ENCODE results near the gene PSENEN. TPM values are rescaled to one million over a fixed set of nuclear protein-coding genes. Genes with fewer than 3 reads are reported as not detected.

PSENEN gene
- total and polyA plus RNA-seq, 2 donors from 2014 or later = 84.0 to 185 TPM

DNA sequence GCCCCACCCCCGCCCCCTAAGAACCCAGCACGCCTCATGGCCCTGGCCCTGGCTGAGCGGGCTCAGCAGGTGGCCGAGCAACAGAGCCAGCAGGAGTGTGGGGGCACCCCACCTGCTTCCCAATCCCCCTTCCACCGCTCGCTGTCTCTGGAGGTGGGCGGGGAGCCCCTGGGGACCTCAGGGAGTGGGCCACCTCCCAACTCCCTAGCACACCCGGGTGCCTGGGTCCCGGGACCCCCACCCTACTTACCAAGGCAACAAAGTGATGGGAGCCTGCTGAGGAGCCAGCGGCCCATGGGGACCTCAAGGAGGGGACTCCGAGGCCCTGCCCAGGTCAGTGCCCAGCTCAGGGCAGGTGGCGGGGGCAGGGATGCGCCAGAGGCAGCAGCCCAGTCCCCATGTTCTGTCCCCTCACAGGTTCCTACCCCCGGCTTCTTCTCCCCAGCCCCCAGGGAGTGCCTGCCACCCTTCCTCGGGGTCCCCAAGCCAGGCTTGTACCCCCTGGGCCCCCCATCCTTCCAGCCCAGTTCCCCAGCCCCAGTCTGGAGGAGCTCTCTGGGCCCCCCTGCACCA is 41.9 kb downstream of the PSENEN start:
- FAIRE-seq (no peak), DNase-seq (no peak)
- Histone ChIP-seq H3K4me1 (ENCODE audit: control insufficient read depth in 2 of 3, insufficient read depth in 2 of 3, low read depth in 1 of 3, low read length in 3 of 3) (no peaks in the 10 kb centered on the region), H3K9me3 (ENCODE audit: control insufficient read depth in 2 of 3, insufficient read depth in 1 of 3, low read length in 3 of 3) (no peaks in the 10 kb centered on the region), H3K27me3 (ENCODE audit: control insufficient read depth, insufficient read depth, low read length) (no peaks in the 10 kb centered on the region), H3K4me3 (ENCODE audit: low read length in 3 of 3) (no peak overlapping the region), H3K9ac (ENCODE audit: low read length in 3 of 3) (no peak overlapping the region), H3K36me3 (ENCODE audit: control insufficient read depth in 2 of 3, insufficient read depth in 3 of 3, low read length in 3 of 3) (no peaks in the 10 kb centered on the region), H3K27ac (ENCODE audit: low read depth in 2 of 2, low read length in 2 of 2) (no peak overlapping the region)
- intact Hi-C loops (cut with DNase I) = no loop called here
- TF ChIP-seq, protein P1, sequence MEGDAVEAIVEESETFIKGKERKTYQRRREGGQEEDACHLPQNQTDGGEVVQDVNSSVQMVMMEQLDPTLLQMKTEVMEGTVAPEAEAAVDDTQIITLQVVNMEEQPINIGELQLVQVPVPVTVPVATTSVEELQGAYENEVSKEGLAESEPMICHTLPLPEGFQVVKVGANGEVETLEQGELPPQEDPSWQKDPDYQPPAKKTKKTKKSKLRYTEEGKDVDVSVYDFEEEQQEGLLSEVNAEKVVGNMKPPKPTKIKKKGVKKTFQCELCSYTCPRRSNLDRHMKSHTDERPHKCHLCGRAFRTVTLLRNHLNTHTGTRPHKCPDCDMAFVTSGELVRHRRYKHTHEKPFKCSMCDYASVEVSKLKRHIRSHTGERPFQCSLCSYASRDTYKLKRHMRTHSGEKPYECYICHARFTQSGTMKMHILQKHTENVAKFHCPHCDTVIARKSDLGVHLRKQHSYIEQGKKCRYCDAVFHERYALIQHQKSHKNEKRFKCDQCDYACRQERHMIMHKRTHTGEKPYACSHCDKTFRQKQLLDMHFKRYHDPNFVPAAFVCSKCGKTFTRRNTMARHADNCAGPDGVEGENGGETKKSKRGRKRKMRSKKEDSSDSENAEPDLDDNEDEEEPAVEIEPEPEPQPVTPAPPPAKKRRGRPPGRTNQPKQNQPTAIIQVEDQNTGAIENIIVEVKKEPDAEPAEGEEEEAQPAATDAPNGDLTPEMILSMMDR (IDR thresholded peaks at IDR 0.05; ENCODE audit: borderline replicate concordance, extremely low read depth, insufficient read depth) = no peak

DNA sequence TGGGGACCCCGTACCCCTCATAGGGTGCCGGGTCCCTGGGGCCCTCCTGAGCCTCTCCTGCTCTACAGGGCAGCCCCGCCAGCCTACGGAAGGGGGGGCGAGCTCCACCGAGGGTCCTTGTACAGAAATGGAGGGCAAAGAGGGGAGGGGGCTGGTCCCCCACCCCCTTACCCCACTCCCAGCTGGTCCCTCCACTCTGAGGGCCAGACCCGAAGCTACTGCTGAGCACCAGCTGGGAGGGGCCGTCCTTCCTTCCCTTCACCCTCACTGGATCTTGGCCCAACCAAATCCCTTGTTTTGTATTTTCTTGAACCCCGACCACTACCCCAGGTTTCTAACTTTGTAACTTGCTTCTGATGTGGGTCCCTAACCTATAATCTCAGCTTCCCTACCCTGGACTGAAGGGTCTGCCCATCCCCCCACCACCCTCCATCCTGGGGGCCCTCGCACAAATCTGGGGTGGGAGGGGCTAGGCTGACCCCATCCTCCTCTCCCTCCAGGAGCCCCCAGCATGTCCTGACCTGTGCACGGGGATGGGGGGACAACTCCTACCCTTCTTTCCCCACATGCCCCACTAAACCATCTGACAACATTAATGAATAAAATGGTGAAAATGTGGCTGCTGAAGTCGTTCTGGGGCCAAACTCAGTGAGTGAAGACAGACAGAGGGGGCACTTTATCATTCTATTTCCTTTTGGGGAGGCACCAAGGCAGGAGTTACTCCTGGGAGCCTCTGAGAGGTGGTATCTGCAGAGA is 42.9 kb downstream of the PSENEN start:
- FAIRE-seq = no peak
- intact Hi-C loops (cut with DNase I) = no loop called here
- TF ChIP-seq, protein P1 (IDR thresholded peaks at IDR 0.05; ENCODE audit: borderline replicate concordance, extremely low read depth, insufficient read depth) = no peak

DNA sequence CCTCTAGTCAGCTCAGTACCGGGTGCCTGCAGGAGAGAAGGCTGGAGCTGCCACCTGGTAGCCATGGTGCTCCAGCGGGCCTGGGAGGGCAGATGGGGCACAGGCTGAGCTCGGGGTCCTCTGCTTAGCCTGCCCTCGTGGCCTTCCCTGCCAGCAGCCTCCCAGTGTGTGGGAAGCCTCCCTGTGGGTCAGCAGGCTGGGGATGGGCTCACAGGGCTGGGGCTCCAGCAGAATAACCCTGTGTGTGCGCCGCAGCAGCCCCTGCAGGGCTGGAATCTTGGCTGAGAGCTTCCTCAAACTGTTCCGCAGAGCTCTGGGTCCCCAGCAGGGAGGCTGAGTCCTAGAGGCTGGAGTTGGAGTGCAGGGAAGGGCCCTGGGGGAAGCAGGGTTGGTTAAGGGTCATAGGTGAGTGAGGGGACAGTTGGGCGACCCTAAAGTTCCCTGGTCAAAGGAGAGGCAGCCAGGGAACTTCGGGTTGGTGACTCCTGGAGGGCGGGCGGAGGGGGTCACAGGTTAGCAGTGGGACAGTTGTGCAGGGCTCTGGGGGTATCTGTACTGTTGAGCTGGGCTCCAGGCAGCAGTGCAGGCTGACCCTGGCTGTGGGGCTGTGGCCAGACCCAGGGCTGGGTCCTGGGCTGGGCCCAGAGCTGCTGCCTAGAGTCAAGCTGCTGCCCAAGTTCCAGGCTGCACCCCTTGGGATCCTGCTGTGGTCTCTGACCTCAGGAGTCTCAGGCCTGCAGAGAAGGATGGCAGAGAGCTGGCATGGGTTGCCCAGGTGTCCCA is 43.9 kb downstream of the PSENEN start:
- TF ChIP-seq, protein P1 (IDR thresholded peaks at IDR 0.05; ENCODE audit: borderline replicate concordance, extremely low read depth, insufficient read depth) = no peak
- no peak overlapping the region for H3K4me3 ChIP-seq (ENCODE audit: low read length in 3 of 3)
- no peak overlapping the region for H3K27ac ChIP-seq (ENCODE audit: low read depth in 2 of 2, low read length in 2 of 2)
- FAIRE-seq (no peak), DNase-seq (no peak)
- no peaks in the 10 kb centered on the region for H3K9me3 ChIP-seq (ENCODE audit: control insufficient read depth in 2 of 3, insufficient read depth in 1 of 3, low read length in 3 of 3)
- H3K36me3 ChIP-seq (ENCODE audit: control insufficient read depth in 2 of 3, insufficient read depth in 3 of 3, low read length in 3 of 3) = no peaks in the 10 kb centered on the region
- H3K27me3 ChIP-seq (ENCODE audit: control insufficient read depth, insufficient read depth, low read length) = no peaks in the 10 kb centered on the region
- H3K4me1 ChIP-seq (ENCODE audit: control insufficient read depth in 2 of 3, insufficient read depth in 2 of 3, low read depth in 1 of 3, low read length in 3 of 3) = no peaks in the 10 kb centered on the region
- intact Hi-C loops (cut with DNase I) = no loop called here
- H3K9ac ChIP-seq (ENCODE audit: low read length in 3 of 3) = no peak overlapping the region

More for the DNA sequence above, 42.9 kb downstream of the PSENEN start:
- DNase-seq = no peak
- Histone ChIP-seq H3K9ac (ENCODE audit: low read length in 3 of 3) (no peak overlapping the region), H3K36me3 (ENCODE audit: control insufficient read depth in 2 of 3, insufficient read depth in 3 of 3, low read length in 3 of 3) (no peaks in the 10 kb centered on the region), H3K9me3 (ENCODE audit: control insufficient read depth in 2 of 3, insufficient read depth in 1 of 3, low read length in 3 of 3) (no peaks in the 10 kb centered on the region), H3K4me1 (ENCODE audit: control insufficient read depth in 2 of 3, insufficient read depth in 2 of 3, low read depth in 1 of 3, low read length in 3 of 3) (no peaks in the 10 kb centered on the region), H3K27me3 (ENCODE audit: control insufficient read depth, insufficient read depth, low read length) (no peaks in the 10 kb centered on the region), H3K27ac (ENCODE audit: low read depth in 2 of 2, low read length in 2 of 2) (no peak overlapping the region), H3K4me3 (ENCODE audit: low read length in 3 of 3) (no peak overlapping the region)
